ENCODE data around the gene ITGA5.

ITGA5 gene

DNA sequence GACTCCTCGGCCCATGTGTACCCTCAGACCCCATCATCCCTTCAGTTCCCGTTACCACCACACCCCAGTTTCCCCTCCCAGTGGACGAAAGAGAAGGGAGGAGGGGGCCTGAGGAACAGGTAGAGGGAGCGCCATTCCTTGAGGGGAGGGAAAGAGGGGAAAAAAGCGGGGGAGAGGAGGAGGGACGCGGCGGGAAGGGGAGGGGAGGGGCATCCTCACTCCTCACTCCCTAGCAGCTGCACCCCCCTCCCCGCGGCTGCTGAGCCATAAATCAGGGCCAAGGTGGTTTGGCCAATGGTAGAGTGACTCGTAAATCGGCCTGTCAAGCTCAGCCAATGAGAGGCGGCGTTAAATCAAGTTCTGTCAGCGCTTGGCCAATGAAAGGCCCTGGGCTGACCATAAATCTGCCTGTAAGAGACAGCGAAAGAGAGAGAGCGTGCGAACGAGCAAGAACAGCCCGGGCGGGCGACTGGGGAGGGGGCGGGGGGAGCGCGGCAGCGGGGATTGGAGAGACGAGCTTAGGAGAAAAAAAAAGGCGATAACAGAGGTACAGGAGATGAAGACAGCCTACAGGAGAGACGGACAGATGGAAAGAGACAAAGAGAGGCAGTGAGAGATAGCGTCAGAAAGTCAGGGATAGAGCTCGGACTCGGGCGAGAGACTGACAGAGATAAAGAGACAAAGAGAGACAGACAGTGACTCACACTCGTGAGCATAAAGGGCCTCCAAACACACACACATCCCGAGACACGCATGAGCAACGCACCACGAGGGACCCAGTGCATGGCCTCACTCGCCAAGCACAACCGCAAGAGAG, 59.9 kb downstream of the ITGA5 start:
- peak overlapping the region; percentile 84 for H3K9ac ChIP-seq (ENCODE audit: low read length)
- H3F3A ChIP-seq (ENCODE audit: insufficient read depth): peaks cover 14% of the 10 kb centered on the region
- peak overlapping the region; percentile 69 for H3K27ac ChIP-seq (ENCODE audit: low read depth, low read length)
- H3K36me3 ChIP-seq (ENCODE audit: low read length): no peaks in the 10 kb centered on the region
- H3K9me2 ChIP-seq (replicated peaks; ENCODE audit: insufficient read depth, low read length): no peaks in the 10 kb centered on the region
- H3K9me3 ChIP-seq (ENCODE audit: insufficient read depth, low read length): no peaks in the 10 kb centered on the region
- H4K20me1 ChIP-seq (ENCODE audit: low read depth, low read length): no peaks in the 10 kb centered on the region
- no peak for TF ChIP-seq EZH2phosphoT487 (conservative IDR thresholded peaks at IDR 0.05; ENCODE audit: low read length)
- TF ChIP-seq, protein P1, sequence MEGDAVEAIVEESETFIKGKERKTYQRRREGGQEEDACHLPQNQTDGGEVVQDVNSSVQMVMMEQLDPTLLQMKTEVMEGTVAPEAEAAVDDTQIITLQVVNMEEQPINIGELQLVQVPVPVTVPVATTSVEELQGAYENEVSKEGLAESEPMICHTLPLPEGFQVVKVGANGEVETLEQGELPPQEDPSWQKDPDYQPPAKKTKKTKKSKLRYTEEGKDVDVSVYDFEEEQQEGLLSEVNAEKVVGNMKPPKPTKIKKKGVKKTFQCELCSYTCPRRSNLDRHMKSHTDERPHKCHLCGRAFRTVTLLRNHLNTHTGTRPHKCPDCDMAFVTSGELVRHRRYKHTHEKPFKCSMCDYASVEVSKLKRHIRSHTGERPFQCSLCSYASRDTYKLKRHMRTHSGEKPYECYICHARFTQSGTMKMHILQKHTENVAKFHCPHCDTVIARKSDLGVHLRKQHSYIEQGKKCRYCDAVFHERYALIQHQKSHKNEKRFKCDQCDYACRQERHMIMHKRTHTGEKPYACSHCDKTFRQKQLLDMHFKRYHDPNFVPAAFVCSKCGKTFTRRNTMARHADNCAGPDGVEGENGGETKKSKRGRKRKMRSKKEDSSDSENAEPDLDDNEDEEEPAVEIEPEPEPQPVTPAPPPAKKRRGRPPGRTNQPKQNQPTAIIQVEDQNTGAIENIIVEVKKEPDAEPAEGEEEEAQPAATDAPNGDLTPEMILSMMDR (IDR thresholded peaks at IDR 0.05; ENCODE audit: insufficient read depth, low read length, poor library complexity, severe bottlenecking): no peak
- peak overlapping the region; percentile 82 for H2AFZ ChIP-seq (ENCODE audit: low read depth, low read length, severe bottlenecking)
- peak overlapping the region; percentile 77 for H3K4me3 ChIP-seq (ENCODE audit: insufficient read depth, low read length, poor library complexity, severe bottlenecking)
- H3K4me2 ChIP-seq (ENCODE audit: low read depth, low read length, poor library complexity, severe bottlenecking): peak overlapping the region; percentile 97
- no peaks in the 10 kb centered on the region for H3K79me2 ChIP-seq (ENCODE audit: insufficient read depth, low read length)
- no peaks in the 10 kb centered on the region for H3K27me3 ChIP-seq (ENCODE audit: low read length)

DNA sequence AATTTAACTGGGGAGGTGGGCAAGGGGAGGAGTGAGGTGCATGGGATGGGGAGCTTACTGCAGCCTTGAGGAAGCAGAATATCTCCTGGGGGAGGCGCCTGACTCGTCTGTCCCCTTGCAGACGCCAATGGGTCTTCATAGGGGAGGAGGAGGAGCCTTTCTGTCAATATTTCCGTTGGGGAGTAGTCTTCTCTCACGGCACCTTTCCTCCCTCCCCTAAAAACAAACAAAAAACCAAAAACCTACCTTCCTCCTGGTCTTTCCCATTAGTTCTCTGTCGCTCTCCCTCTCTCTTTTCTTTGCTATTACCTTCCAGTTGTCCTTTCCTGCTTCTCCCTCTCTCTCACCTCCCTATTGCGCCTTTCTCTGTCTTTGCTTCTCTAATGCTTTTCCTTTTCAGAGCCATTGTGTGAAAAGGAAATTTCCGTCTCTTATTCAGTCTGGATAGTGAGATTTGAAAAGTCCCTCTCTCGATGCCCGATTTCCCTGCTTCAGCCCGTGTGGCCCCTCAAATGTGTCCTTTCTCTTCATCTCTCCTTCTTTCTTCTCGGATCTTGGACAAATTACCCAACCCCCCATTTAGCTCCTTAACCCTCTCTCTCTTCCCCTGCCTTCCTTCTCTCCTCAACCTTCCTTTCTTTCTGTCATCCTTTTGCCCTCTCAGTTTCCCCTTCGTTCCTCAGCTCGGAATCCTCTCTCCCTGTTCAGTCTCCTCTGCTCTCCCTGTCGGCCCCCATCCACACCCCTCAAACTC, 60.7 kb downstream of the ITGA5 start:
- Histone ChIP-seq H3K9ac (ENCODE audit: low read length) (peak overlapping the region; percentile 84), H3K4me3 (ENCODE audit: insufficient read depth, low read length, poor library complexity, severe bottlenecking) (peak overlapping the region; percentile 77), H3K4me2 (ENCODE audit: low read depth, low read length, poor library complexity, severe bottlenecking) (peak overlapping the region; percentile 97), H4K20me1 (ENCODE audit: low read depth, low read length) (no peaks in the 10 kb centered on the region), H3K27ac (ENCODE audit: low read depth, low read length) (peak overlapping the region; percentile 69), H2AFZ (ENCODE audit: low read depth, low read length, severe bottlenecking) (peak overlapping the region; percentile 82), H3K36me3 (ENCODE audit: low read length) (no peaks in the 10 kb centered on the region), H3F3A (ENCODE audit: insufficient read depth) (peaks cover 14% of the 10 kb centered on the region), H3K9me3 (ENCODE audit: insufficient read depth, low read length) (no peaks in the 10 kb centered on the region), H3K27me3 (ENCODE audit: low read length) (no peaks in the 10 kb centered on the region), H3K79me2 (ENCODE audit: insufficient read depth, low read length) (no peaks in the 10 kb centered on the region), H3K9me2 (replicated peaks; ENCODE audit: insufficient read depth, low read length) (no peaks in the 10 kb centered on the region)
- TF ChIP-seq EZH2phosphoT487 (conservative IDR thresholded peaks at IDR 0.05; ENCODE audit: low read length): no peak
- TF ChIP-seq, protein P1 (IDR thresholded peaks at IDR 0.05; ENCODE audit: insufficient read depth, low read length, poor library complexity, severe bottlenecking): no peak

DNA sequence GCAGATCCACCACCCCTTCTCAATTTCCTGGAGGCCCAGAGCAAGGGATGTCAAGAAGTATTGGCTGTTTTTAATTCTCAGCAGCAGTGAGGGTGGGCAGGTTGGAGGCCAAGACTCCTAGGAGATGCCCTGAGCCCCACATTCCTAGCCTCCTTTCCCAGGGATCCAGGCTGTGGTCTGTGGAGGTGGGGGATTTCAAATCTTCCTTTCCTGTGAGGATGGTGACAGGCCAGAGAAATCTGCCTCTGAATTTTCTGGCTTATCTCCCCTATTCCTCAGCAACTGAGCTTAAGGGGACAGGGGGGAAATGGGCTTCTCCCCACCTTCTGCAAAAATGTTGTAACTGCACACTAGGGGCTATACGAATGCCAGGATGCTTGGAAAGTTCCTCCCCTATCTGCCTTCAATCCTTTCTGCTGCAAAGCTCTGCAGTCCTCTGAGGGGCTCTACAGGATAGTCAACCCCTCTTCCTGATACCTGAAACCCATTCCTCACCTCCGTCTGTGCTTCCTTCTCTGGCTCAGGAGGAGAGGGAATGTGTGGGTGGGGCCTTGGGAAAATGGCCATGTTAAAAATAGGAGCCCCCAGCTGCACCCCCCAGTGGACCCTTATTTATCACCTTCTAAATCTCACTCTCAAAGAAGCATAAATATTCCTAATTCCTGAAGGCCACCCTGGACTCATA, 61.4 kb downstream of the ITGA5 start:
- Histone ChIP-seq H3K9me3 (ENCODE audit: insufficient read depth, low read length) (no peaks in the 10 kb centered on the region), H3K9me2 (replicated peaks; ENCODE audit: insufficient read depth, low read length) (no peaks in the 10 kb centered on the region), H4K20me1 (ENCODE audit: low read depth, low read length) (no peaks in the 10 kb centered on the region), H3K9ac (ENCODE audit: low read length) (peak overlapping the region; percentile 84), H3K36me3 (ENCODE audit: low read length) (no peaks in the 10 kb centered on the region), H3F3A (ENCODE audit: insufficient read depth) (peaks cover 14% of the 10 kb centered on the region), H3K4me3 (ENCODE audit: insufficient read depth, low read length, poor library complexity, severe bottlenecking) (peak overlapping the region; percentile 77), H3K27ac (ENCODE audit: low read depth, low read length) (no peak overlapping the region), H2AFZ (ENCODE audit: low read depth, low read length, severe bottlenecking) (no peak overlapping the region), H3K79me2 (ENCODE audit: insufficient read depth, low read length) (no peaks in the 10 kb centered on the region), H3K4me2 (ENCODE audit: low read depth, low read length, poor library complexity, severe bottlenecking) (peak overlapping the region; percentile 97), H3K27me3 (ENCODE audit: low read length) (no peaks in the 10 kb centered on the region)
- TF ChIP-seq EZH2phosphoT487 (conservative IDR thresholded peaks at IDR 0.05; ENCODE audit: low read length): no peak
- TF ChIP-seq, protein P1 (IDR thresholded peaks at IDR 0.05; ENCODE audit: insufficient read depth, low read length, poor library complexity, severe bottlenecking): no peak
